H1 (cell line): Measurements from ENCODE around the gene HOXB3. TPM values are rescaled to one million over a fixed set of nuclear protein-coding genes. Genes with fewer than 3 reads are reported as not detected.
A peak's percentile ranks its signal among the peaks of the same experiment; 100 is the strongest.

Experiments
- CTCF ChIA-PET: fragments of 300-600 bp; sonication (Branson Sonifier 250); formaldehyde crosslinking; loops from one replicate; lab custom pipeline; 2021; ENCODE audit not compliant: partially characterized antibody; lab: Charles Lee
- POLR2A ChIA-PET: fragments of 300-600 bp; sonication (Branson Sonifier 250); formaldehyde crosslinking; loops from one replicate; lab custom pipeline; 2021; ENCODE audit warnings: inconsistent platforms; ENCODE audit not compliant: partially characterized antibody; lab: Charles Lee
- DNase-seq, 2 experiments: peaks; one replicate each; pipeline versions ENCODE4 v3.0.0 to v3.0.0-alpha.2; 2010 to 2022; ENCODE audit warnings: low spot score in 2 of 2, low read depth in 1 of 2, mixed read lengths in 1 of 2
- FAIRE-seq: peaks from 2 replicates; lab custom pipeline; 2011; peaks lifted over from hg19 to GRCh38; lab: Jason Lieb, UNC
- H2AFZ ChIP-seq: 2 replicates; pipeline ENCODE4 v1.8.1; 2012; ENCODE audit warnings: low read length, inconsistent platforms
- H2AK5ac ChIP-seq: 2 replicates; pipeline ENCODE4 v1.6.1; 2013; ENCODE audit warnings: low read depth, low read length
- H2BK120ac ChIP-seq: replicated peaks from 2 replicates; pipeline ENCODE3; 2013; ENCODE audit warnings: low read depth, low read length, inconsistent platforms
- H2BK12ac ChIP-seq: 2 replicates; pipeline ENCODE4 v1.6.1; 2013; ENCODE audit warnings: low read depth, low read length
- H2BK15ac ChIP-seq: 2 replicates; pipeline ENCODE4 v1.6.1; 2013; ENCODE audit warnings: low read length
- H2BK20ac ChIP-seq: 2 replicates; pipeline ENCODE4 v1.6.1; 2013; ENCODE audit warnings: low read length
- H2BK5ac ChIP-seq: 2 replicates; pipeline ENCODE4 v1.6.1; 2013; ENCODE audit warnings: low read depth, low read length
- H3K14ac ChIP-seq: 2 replicates; pipeline ENCODE4 v1.6.1; 2013; ENCODE audit warnings: inconsistent platforms; ENCODE audit not compliant: insufficient read length
- H3K18ac ChIP-seq: 2 replicates; pipeline ENCODE4 v1.6.1; 2013; ENCODE audit warnings: low read length; ENCODE audit errors: extremely low read depth
- H3K23ac ChIP-seq: 2 replicates; pipeline ENCODE4 v1.6.1; 2013; ENCODE audit warnings: inconsistent platforms; ENCODE audit not compliant: insufficient read length
- H3K23me2 ChIP-seq: 2 replicates; pipeline ENCODE4 v1.6.1; 2013; ENCODE audit warnings: low read depth, low read length
- H3K27ac ChIP-seq: 2 replicates; pipeline ENCODE4 v1.6.1; 2011; ENCODE audit warnings: low read depth, low read length, inconsistent platforms
- H3K27me3 ChIP-seq, 4 experiments: replicated peaks in 1 of 4; 1 replicate in 1 of 4; 2 replicates in 3 of 4; pipeline versions ENCODE4 v1.6.1 to v1.8.1; 2011 to 2013; ENCODE audit warnings: low read length in 3 of 4, mild to moderate bottlenecking in 3 of 4, inconsistent platforms in 2 of 4, mixed read lengths in 2 of 4, moderate library complexity in 1 of 4; ENCODE audit not compliant: control insufficient read depth in 3 of 4, insufficient read depth in 3 of 4; ENCODE audit errors: extremely low read depth in 1 of 4
- H3K36me3 ChIP-seq, 4 experiments: 2 replicates each; pipeline versions ENCODE4 v1.6.1 to v1.8.1; 2011 to 2013; ENCODE audit warnings: mild to moderate bottlenecking in 4 of 4, low read length in 3 of 4, moderate library complexity in 2 of 4, control low read depth in 1 of 4, inconsistent platforms in 1 of 4; ENCODE audit not compliant: insufficient read depth in 4 of 4, control insufficient read depth in 2 of 4
- H3K4ac ChIP-seq: replicated peaks from 2 replicates; pipeline ENCODE3; 2013; ENCODE audit warnings: low read length, low read depth, mixed read lengths, inconsistent platforms; ENCODE audit not compliant: insufficient read length
- H3K4me1 ChIP-seq, 4 experiments: replicated peaks in 1 of 4; 1 replicate in 1 of 4; 2 replicates in 3 of 4; pipeline versions ENCODE4 v1.6.1 to v1.8.1; 2011 to 2013; ENCODE audit warnings: low read length in 3 of 4, inconsistent platforms in 2 of 4, mixed read lengths in 1 of 4; ENCODE audit not compliant: insufficient read depth in 4 of 4, control insufficient read depth in 3 of 4
- H3K4me2 ChIP-seq, 2 experiments: 2 replicates each; pipeline versions ENCODE4 v1.6.1 to v1.8.1; 2011 to 2013; ENCODE audit warnings: low read depth in 2 of 2, low read length in 2 of 2, control low read depth in 1 of 2, inconsistent platforms in 1 of 2, mild to moderate bottlenecking in 1 of 2; ENCODE audit not compliant: insufficient read depth in 1 of 2
- H3K4me3 ChIP-seq, 4 experiments: fragments of 200-600, 300-600 bp in 1 of 4; sonication (generic), shearing (Covaris generic), sonication (Bioruptor Twin) in 1 of 4; 2 replicates each; pipeline versions ENCODE4 v1.5.1 to v1.8.1; 2011 to 2016; ENCODE audit warnings: low read length in 4 of 4, low read depth in 3 of 4, control low read depth in 2 of 4, inconsistent platforms in 2 of 4, mild to moderate bottlenecking in 2 of 4, mixed read lengths in 1 of 4, moderate library complexity in 1 of 4; ENCODE audit not compliant: insufficient read depth in 2 of 4; ENCODE audit errors: extremely low read depth in 1 of 4
- H3K56ac ChIP-seq: replicated peaks from 2 replicates; pipeline ENCODE3; 2013; ENCODE audit warnings: low read depth, mild to moderate bottlenecking, mixed read lengths, low read length, inconsistent platforms; ENCODE audit not compliant: insufficient read length
- H3K79me1 ChIP-seq: 2 replicates; pipeline ENCODE4 v1.6.1; 2013; ENCODE audit warnings: low read depth, low read length, control low read depth
- H3K79me2 ChIP-seq, 2 experiments: 2 replicates each; pipeline versions ENCODE4 v1.6.1 to v1.8.1; 2012 to 2013; ENCODE audit warnings: low read length in 2 of 2, mild to moderate bottlenecking in 2 of 2, inconsistent platforms in 1 of 2; ENCODE audit not compliant: insufficient read depth in 2 of 2, control insufficient read depth in 1 of 2
- H3K9ac ChIP-seq, 4 experiments: replicated peaks in 1 of 4; 1 replicate in 1 of 4; 2 replicates in 3 of 4; pipeline versions ENCODE4 v1.6.1 to v1.8.1; 2011 to 2013; ENCODE audit warnings: low read depth in 3 of 4, low read length in 3 of 4, control low read depth in 2 of 4, mild to moderate bottlenecking in 2 of 4, moderate library complexity in 2 of 4, inconsistent platforms in 1 of 4; ENCODE audit errors: extremely low read depth in 1 of 4
- H3K9me3 ChIP-seq, 2 experiments: 2 replicates each; pipeline versions ENCODE4 v1.6.1 to v1.8.1; 2012 to 2013; ENCODE audit warnings: mild to moderate bottlenecking in 2 of 2, moderate library complexity in 2 of 2, control low read depth in 1 of 2, inconsistent platforms in 1 of 2, low read depth in 1 of 2, low read length in 1 of 2, mixed read lengths in 1 of 2; ENCODE audit not compliant: insufficient read depth in 2 of 2
- H4K20me1 ChIP-seq, 2 experiments: replicated peaks in 1 of 2; 2 replicates each; pipeline versions ENCODE3 to v1.8.1; 2011 to 2013; ENCODE audit warnings: inconsistent platforms in 2 of 2, low read length in 2 of 2, mild to moderate bottlenecking in 1 of 2; ENCODE audit not compliant: insufficient read depth in 2 of 2, control insufficient read depth in 1 of 2
- H4K5ac ChIP-seq: 2 replicates; pipeline ENCODE4 v1.6.1; 2013; ENCODE audit warnings: low read length, low read depth, mixed read lengths, inconsistent platforms; ENCODE audit not compliant: insufficient read length
- H4K8ac ChIP-seq: 2 replicates; pipeline ENCODE4 v1.8.0; 2013; ENCODE audit warnings: mild to moderate bottlenecking, moderate library complexity, low read length, inconsistent platforms; ENCODE audit not compliant: insufficient read depth; ENCODE audit errors: extremely low read depth
- H4K91ac ChIP-seq: replicated peaks from 2 replicates; pipeline ENCODE3; 2013; ENCODE audit warnings: low read length, mixed read lengths, inconsistent platforms; ENCODE audit not compliant: insufficient read length
- RXRA ChIP-seq: IDR thresholded peaks from 2 replicates; pipeline ENCODE4 v1.6.1; 2011; ENCODE audit warnings: low read depth, mild to moderate bottlenecking, low read length, moderate library complexity; ENCODE audit not compliant: insufficient read depth
- WGBS, 2 experiments: shearing (Covaris generic) in 1 of 2; methylation state at CpG; one replicate each; pipeline versions ENCODE4 v1.1.6 to v1.1.7; 2013 to 2015; ENCODE audit warnings: low lambda C conversion rate in 2 of 2, mixed read lengths in 2 of 2, inconsistent platforms in 1 of 2, low coverage in 1 of 2, missing lambda C conversion rate in 1 of 2; ENCODE audit not compliant: insufficient replicate concordance in 2 of 2, insufficient coverage in 1 of 2, insufficient read length in 1 of 2; ENCODE audit errors: extremely low coverage in 1 of 2, missing lambda C conversion rate in 1 of 2; 5-methylcytosine and 5-hydroxymethylcytosine counted together
- polyA plus RNA-seq, 7 experiments: library from polyadenylated mRNA; depleted of rRNA in 3 of 7; stranded (reverse) in 5 of 7; unstranded in 2 of 7; fragments of >200 nt in 5 of 7; fragments of 200-250 nt in 2 of 7; gene quantifications; 1 replicate in 5 of 7; 2 replicates in 1 of 7; 4 replicates in 1 of 7; pipeline versions ENCODE4 v1.2.1 to v1.2.3, GENCODE V29; 2011 to 2013; ENCODE audit warnings: missing spikeins in 2 of 7, mixed read lengths in 2 of 7
- total RNA-seq: library from RNA; stranded (reverse); fragmentation: NEBNext Ultra II Directional; extraction: Animal tissue kit (Norgen Biotek cat#: 25700); gene quantifications from 2 replicates; pipeline ENCODE4 v1.2.1, GENCODE V29; 2021

Gene HOXB3
- total and polyA plus RNA-seq, 2 of the 8 experiments (the other 6 are each of a cell fraction or from before 2014, with no cell fraction given) = not detected

GRCh38 chr17:48563385-48563838, 26.6 kb downstream of the HOXB3 start:
- Histone ChIP-seq H2BK5ac (no peak overlapping the region), H3K79me2 (no peaks in the 10 kb centered on the region), H2BK20ac (no peak overlapping the region), H4K5ac (no peak overlapping the region), H3K9ac (no peak overlapping the region), H3K9me3 (no peaks in the 10 kb centered on the region), H3K4me3 (no peak overlapping the region), H2AK5ac (peak overlapping the region; percentile 2; the same call in 1 of the 2 replicates), H3K36me3 (peaks cover 0 to 5% (median 0%) of the 10 kb centered on the region in 4 experiments; a peak in 1 of 8 replicates), H3K14ac (no peak overlapping the region), H4K20me1 (peaks cover under 1 to 37% of the 10 kb centered on the region in 2 experiments), H3K4ac (no peak overlapping the region), H3K23ac (no peak overlapping the region), H3K79me1 (no peaks in the 10 kb centered on the region), H3K18ac (no peak overlapping the region), H4K91ac (no peak overlapping the region), H3K27ac (no peak overlapping the region), H3K27me3 (peaks cover 99 to 100% (median 100%) of the 10 kb centered on the region in 4 experiments), H4K8ac (no peak overlapping the region), H3K23me2 (peaks cover 4% of the 10 kb centered on the region; the same call in 1 of the 2 replicates), H2BK12ac (peak overlapping the region; percentile 68; the same call in 1 of the 2 replicates), H3K4me2 (no peak overlapping the region; a peak in 1 of 4 replicates), H3K56ac (no peak overlapping the region), H2BK120ac (no peak overlapping the region), H2AFZ (no peak overlapping the region), H2BK15ac (0 out of 2 replicates have a peak overlapping the region, but pooled peaks have one; percentile 63), H3K4me1 (peaks cover 0 to 8% (median 4%) of the 10 kb centered on the region in 4 experiments; a peak in 5 of 7 replicates)
- CTCF ChIA-PET = interaction anchor here (0.6 to 3.4 kb wide), 17 partner anchors 9 to 188 kb away, joined by 3 to 14 read pairs (median 3); partner anchors contain the start of genes HOXB5 and HOXB8
- POLR2A ChIA-PET = interaction anchor here (1.8 kb wide), 1 partner anchor 50 kb away, joined by 4 read pairs; no protein-coding TSS in a partner anchor
- DNase-seq = no peak
- no peak for FAIRE-seq
- WGBS, 2 experiments = 17% methylated on average over 6 of the region's 6 CpGs; no CpG with 5 or more reads in 1 of the 2 experiments
- no peak for TF ChIP-seq RXRA
